SU-DHL-6 (cell line): ENCODE data around the gene TAF13.

ENCODE experiments used
- CTCF ChIP-seq: fragments of 200-600 bp; sonication (generic); IDR thresholded peaks from one replicate; pipeline ENCODE4 v1.5.1; 2017; ENCODE audit warnings: antibody characterized with exemption, mild to moderate bottlenecking, low read length, moderate library complexity; ENCODE audit not compliant: insufficient read depth, poor library complexity, severe bottlenecking
- EZH2phosphoT487 ChIP-seq: fragments of 200-600 bp; sonication (generic), shearing (Covaris generic); conservative IDR thresholded peaks from 2 replicates; pipeline ENCODE4 v1.6.1; 2018; ENCODE audit warnings: mild to moderate bottlenecking, antibody characterized with exemption, low read length, moderate library complexity, mixed read lengths

- peak; percentile 23 for TF ChIP-seq CTCF
- no peak for TF ChIP-seq EZH2phosphoT487
Measured at GRCh38 chr1:109027841-109028240, 48.0 kb downstream of the TAF13 start.
